GM18505 (cell line): ENCODE measurements around the gene PTPRR.

ENCODE experiments used
- ATAC-seq: cut with Tn5 transposase; IDR thresholded peaks from one replicate; pipeline ENCODE4 v1.9.1; 2021; ENCODE audit not compliant: unreplicated experiment
- POLR2A ChIP-seq: IDR thresholded peaks from 4 replicates; pipeline ENCODE4 v1.6.1; 2011; ENCODE audit warnings: borderline replicate concordance; ENCODE audit not compliant: insufficient read depth, insufficient read length; ENCODE audit errors: extremely low read depth

PTPRR gene

DNA sequence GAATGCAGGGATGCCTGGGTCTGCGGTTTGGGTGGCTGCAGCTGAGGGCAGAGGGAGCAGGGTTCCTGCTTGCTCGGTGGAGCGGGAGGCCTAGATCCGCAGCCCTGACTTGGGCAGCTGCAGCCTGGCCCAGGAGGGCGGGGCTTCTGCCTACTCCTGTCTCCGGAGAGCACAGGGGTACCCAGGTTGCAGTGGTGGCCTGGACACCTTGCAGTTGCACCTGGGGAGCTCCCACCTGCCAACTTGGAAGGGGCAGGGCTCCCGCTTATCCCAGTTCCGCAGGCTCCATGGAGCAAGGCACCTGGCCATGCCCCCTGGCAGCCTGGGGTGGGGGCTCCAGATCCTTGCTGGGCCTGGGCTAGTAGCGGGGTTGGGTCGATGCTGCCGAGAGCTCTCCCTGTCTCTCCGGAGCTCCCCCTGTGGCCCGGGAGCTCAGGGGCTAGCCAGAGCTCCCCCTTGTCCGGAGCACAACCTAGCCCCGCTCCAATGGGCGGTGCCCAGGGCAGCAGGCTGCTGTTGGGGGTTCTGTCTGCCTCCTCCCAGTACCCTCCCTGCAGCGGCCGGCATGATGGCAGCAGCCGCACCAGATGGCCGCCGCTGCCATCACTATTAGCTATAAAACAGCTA lies 136.4 kb downstream of the PTPRR start:
- no peak for TF ChIP-seq POLR2A

DNA sequence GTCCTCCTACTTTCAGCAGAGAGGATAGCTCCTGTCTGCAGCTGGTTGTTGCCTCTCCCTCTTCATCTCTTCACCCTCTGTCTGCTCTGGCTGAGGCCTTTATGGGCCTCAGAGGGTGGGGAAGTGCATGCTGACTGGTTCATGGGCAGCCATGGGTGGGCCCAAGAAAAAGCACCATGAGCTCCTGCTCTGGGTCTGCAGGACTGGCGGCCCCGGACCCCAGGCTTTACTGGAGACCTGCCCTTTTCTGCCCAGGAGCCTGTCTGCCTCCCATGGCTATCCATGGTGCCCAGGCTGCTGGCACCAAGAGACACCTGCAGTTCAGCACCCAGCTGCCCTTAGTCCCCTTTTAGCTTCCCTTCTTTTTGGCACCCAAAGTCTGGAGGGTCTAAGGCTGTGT lies 137.1 kb downstream of the PTPRR start:
- TF ChIP-seq POLR2A: no peak
- ATAC-seq: no peak

More for the DNA sequence above, 136.4 kb downstream of the PTPRR start:
- no peak for ATAC-seq

DNA sequence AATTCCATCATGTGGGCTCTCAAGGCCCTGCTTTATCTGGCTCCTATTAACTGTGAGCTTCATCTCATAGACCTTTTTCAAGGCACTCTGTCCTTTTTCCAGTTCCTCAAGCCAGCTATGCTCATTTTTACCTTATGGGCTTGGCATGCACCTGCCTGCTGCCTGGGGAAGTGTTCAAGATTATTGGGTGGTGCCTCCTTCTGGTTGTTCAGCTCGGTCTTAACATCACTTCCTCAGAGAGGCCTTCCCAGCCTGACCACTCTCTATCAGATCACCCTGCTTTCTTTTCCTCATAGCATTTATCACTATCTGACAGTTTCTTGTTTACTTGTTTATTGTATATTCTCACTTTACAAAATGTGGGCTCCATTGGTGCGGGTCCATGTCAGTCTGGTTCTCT lies 141.3 kb downstream of the PTPRR start:
- no peak for TF ChIP-seq POLR2A
- no peak for ATAC-seq

DNA sequence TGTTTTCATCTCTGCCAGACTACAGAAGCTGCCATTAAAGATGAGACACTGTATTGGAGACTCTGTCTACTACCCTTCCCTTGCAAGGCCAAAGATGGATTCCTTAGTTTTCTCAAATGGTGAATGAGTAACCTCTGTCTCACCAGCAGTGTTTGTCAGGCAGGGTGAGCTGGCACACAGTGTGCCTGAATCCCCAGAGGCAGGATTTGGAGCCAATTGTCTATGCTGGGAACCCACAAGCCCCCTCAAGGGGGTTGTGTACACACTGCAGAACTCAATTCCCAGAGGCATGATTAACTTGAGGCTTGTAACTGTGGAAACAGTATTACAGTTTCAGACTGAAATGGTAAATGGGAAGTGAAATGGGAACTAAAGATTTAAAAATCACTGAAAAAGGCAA lies 146.5 kb downstream of the PTPRR start:
- TF ChIP-seq POLR2A: no peak
- no peak for ATAC-seq

DNA sequence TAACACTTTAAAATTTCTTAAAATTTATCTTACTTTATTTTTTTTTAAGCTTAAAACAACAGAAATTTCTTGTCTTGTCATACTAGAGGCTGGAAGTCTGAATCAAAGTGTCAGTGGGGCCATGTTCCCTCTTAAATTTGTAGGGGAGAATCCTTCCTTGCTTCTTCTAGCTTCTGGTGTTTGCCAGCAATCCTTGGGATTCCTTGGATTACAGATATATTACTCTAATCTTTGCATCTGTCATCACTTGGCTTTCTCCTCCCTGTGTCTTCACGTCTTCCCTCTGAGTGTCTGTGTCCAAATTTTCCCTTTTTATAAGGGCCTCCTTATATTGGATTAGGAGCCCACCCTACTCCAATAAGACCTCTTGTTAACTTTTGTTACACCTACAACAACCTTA lies 147.7 kb downstream of the PTPRR start:
- no peak for ATAC-seq
- no peak for TF ChIP-seq POLR2A

DNA sequence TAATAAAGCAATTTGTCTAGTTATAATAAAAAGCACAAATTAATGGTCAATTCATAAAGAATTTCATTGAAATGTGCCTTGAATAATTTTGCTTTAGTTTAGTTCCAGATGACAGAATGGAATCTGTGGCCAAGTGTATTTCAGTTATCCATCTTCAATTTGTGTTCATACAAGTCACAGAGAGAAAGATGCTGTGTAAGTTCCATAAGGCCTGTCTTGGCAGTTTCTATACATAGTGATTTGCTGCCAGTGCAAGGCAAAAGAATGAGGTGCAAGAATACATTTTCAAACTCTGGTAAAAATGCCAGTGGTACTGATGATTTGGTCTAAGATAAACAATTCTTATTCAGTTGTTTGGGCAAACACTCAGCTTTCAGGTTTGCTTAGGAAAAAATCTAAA lies 149.0 kb downstream of the PTPRR start:
- no peak for TF ChIP-seq POLR2A
- no peak for ATAC-seq

DNA sequence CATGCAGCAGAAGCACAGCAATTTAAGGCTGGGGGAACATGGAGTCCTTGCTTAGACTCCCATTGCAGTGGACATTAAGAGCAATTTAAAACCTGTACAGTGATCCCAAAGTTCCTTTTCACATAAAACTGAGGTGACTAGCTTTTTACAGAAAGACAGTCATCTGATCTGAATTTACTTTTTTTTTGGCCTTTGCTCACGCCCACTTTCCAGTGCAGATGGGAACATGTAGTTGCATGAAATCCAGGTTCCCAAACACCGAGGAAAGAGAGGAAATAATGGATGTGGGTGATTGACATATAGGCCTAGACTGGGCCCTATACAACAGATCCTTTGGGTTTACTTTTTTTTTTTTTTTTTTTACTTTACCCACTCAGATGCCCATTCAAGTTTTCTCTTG lies 156.9 kb downstream of the PTPRR start:
- no peak for ATAC-seq
- TF ChIP-seq POLR2A: no peak

DNA sequence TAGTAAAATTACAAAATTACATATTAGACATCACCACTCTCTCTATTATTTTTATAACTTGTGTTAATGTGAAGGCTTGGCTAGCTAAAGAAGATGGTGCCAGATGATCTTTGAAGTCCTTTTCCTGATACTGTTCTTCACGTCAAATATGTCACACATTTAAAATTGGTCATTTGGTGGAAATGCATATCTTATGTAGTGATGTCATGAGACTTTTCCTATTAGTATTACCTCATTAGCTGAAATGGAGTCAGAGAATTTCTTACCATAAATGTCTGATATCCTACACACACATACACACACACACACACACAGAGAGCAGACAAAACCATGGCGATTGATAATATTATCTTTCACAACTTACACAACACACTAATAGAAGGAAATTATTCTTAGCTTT lies 158.5 kb downstream of the PTPRR start:
- ATAC-seq: no peak
- no peak for TF ChIP-seq POLR2A

DNA sequence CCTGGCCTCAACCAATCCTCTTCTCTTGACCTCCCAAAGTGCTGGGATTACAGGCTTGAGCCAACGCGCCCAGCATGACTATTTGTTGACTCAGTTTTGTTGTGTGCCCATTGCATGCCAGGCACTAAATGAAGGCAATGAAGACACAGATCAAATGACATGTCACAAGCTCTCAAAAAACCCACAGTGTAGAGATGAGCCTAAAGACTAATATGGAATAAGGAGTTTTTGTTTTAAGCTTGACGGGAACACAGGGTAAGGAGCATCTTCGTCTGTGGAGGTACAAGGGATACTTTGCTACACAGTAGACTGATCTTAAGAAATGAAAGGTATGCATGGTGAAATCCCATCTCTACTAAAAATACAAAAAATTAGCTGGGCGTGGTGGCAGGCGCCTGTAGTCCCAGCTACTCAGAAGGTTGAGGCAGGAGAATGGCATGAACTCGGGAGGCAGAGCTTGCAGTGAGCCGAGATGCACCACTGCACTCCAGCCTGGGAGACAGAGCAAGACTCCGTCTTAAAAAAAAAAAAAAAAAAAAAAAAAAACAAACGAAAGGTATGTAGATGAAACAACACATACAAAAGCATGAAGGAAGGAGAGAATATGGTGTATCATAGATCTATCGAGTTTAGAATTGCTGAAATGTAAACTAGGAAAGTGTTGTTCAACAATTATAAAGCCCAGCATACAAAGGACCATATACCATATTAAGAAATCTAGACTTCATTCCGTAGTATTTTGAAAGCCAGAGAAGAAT lies 161.2 kb downstream of the PTPRR start:
- ATAC-seq: no peak
- TF ChIP-seq POLR2A: no peak

DNA sequence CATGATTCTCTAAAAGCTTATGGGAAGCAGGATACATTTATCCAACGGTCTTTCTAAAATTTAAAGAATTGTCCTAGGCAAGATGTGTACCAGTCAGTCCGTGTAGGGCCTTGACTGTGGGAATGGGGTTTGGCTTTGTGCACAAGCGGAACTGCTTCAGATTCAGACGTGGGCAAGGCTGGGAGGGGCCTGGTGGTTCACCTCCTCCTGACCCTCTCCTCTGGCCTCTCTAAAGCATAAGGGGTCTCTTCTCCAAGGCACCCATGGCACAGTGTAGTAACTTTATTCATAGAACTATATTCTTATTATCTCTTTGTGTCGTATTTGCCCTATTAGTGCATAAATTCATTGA lies 162.1 kb downstream of the PTPRR start:
- no peak for TF ChIP-seq POLR2A
- ATAC-seq: no peak

DNA sequence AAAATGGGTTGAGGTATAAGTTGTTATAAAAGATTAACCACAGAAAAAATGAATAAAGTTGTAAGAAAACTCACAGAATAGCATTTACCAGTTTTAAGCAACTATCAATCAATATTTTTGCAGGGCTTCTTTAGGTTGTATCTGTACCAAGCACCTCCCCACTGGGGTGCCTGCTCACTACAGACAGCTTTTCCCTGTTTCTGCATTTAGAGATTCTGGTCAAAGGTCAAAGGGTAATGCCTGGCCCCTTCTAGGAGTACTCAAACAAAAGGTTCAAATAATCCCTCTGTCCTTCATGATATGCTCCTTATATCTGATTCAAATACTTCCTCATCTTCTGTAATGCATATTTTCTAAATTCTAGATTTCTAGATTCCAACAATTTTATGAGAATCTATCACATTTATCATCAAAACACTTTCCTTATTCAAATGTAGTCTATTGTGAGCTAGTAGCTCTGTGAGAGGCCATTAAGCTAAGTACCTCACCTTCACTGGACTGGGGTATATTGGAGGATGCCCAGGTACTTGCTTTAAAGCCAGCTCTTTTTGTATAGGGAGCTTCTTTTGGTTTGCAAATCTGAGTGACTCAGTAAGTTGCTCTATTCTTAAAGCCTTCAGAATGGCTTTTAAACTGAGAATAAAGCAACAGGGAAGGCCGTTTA lies 162.6 kb downstream of the PTPRR start:
- no peak for ATAC-seq
- TF ChIP-seq POLR2A: no peak

DNA sequence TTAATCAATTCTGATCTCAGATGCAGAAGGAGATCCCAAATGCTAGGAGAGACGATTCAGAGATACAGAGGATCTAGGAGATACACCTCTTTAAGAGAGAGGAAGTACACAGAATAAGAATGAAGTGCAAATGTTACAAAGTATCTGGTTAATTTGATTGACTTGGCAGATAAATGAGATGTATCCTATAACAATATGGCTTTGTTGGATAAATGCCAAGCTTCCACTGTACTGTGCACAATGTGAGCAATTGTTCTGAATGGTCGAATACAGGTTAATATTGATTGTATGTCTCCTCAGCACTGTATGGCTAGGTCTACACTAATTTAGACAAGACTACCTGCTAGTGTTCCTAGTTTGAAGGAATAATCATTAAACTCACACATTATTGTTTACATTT lies 163.7 kb downstream of the PTPRR start:
- TF ChIP-seq POLR2A: no peak
- no peak for ATAC-seq

DNA sequence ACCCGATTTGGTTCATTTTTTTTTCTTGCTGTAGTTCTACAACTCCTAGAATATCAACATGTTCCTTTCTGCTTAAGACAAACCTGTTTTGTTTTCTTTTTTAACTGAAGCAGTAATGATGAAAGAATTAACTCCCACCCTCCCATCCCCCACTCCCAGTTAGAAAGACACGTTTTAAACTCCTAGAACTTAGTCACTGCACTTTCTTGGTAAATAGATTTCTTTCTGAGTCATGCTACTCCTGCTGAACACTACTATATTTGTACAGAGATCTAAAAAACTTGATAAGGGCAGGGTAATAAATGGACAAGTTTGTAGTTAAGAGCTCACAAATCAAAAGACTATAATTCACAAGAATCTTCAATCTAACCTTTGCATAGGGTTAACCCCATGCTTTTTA lies 164.4 kb downstream of the PTPRR start:
- ATAC-seq: no peak
- TF ChIP-seq POLR2A: no peak

DNA sequence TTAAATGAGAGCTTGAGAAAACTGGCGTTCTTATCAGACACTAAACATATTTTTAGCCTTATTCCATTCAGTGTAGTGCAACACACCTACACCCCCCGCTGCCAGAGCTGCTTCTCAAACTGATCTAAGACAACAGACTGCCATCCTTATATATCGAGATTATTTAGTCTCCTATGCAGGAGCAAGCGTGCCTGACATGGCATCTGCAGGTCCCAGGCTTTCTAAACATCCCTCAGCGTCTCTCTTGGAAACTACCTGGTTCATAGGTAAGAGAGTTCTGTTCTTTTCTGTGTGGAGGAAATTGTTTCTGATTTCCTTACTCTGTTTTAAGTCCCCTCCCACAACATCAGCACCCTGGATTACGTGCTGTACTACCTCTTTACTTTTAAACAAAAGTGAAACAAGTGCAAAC lies 166.2 kb downstream of the PTPRR start:
- no peak for TF ChIP-seq POLR2A
- no peak for ATAC-seq
